Stimulated activated naive CD8-positive, alpha-beta T cell treated with anti-CD3 and anti-CD28 coated beads, Interleukin-15, Interleukin-2, amounts not matched to agents 100 ng/mL and 50 ng/mL, for 24 hours (primary cell): ENCODE measurements around the gene NFIB.

ENCODE experiments used
- H3K27ac Mint-ChIP-seq: one replicate; pipeline ENCODE4 v1.8.0; 2021; ENCODE audit warnings: mild to moderate bottlenecking, mixed read lengths
- H3K27me3 Mint-ChIP-seq: one replicate; pipeline ENCODE4 v1.8.0; 2021; ENCODE audit warnings: mixed read lengths
- H3K36me3 Mint-ChIP-seq: one replicate; pipeline ENCODE4 v1.8.0; 2021; ENCODE audit warnings: low read depth, mixed read lengths
- H3K4me1 Mint-ChIP-seq: one replicate; pipeline ENCODE4 v1.8.0; 2021; ENCODE audit warnings: low read depth, mixed read lengths
- H3K4me3 Mint-ChIP-seq: one replicate; pipeline ENCODE4 v1.8.0; 2021; ENCODE audit warnings: mild to moderate bottlenecking, mixed read lengths
- H3K9me3 Mint-ChIP-seq: one replicate; pipeline ENCODE4 v1.8.0; 2021; ENCODE audit warnings: mixed read lengths

Gene NFIB

GRCh38 chr9:14270358-14271092, 43.4 kb downstream of the NFIB start:
- Mint-ChIP-seq H3K27me3 (peaks cover 25% of the 10 kb centered on the region), H3K9me3 (peaks cover 2% of the 10 kb centered on the region), H3K36me3 (no peaks in the 10 kb centered on the region), H3K4me3 (no peak overlapping the region), H3K27ac (no peak overlapping the region), H3K4me1 (no peaks in the 10 kb centered on the region)

DNA sequence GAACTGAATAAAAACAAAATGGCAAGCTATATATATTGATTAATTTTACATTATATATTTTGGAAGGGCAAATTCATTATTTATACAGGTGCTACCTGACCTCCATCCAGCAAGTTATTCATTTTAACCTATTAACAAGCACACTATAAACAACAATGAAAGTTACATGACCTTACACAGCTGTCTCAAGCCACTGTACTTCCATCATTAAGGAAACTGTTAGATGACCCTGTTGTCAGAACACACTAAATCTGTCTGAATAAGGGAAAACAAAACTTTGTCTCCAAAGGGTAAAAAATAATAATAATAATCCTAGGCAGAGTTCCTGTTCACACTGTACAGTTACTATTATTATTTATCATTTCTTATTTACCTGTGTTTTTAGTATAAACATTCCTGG, 44.0 kb downstream of the NFIB start:
- Mint-ChIP-seq H3K27me3 (peaks cover 25% of the 10 kb centered on the region), H3K4me1 (no peaks in the 10 kb centered on the region), H3K4me3 (no peak overlapping the region), H3K36me3 (no peaks in the 10 kb centered on the region), H3K9me3 (peaks cover 3% of the 10 kb centered on the region), H3K27ac (no peak overlapping the region)

- H3K27me3 Mint-ChIP-seq, result peaks cover 6% of the 10 kb centered on the region
- no peak overlapping the region for H3K4me3 Mint-ChIP-seq
- H3K9me3 Mint-ChIP-seq, result peaks cover 3% of the 10 kb centered on the region
- no peak overlapping the region for H3K27ac Mint-ChIP-seq
- H3K4me1 Mint-ChIP-seq, result no peaks in the 10 kb centered on the region
- H3K36me3 Mint-ChIP-seq, result no peaks in the 10 kb centered on the region
These were observed 50.0 kb downstream of the NFIB start for GRCh38 chr9:14263707-14264483.

DNA sequence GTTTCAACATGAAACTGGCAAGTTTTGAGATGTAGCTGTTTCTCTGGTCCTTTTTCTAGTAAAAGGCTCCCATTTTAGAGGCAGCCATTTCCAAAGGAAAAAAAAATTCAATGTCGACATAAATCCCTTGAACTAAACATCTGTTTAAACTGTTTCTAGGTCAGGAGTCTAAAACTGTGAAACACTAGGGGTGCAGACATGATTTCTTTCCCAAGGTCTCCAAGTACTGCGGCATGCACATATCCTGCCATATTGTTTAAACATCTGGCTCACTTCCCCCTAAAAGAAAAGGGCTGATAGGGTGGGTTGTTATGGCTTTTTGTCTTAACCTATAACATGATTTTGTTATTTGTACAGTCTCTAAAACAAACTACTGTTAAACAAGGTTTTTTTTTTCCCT, 51.1 kb downstream of the NFIB start:
- H3K36me3 Mint-ChIP-seq, result no peaks in the 10 kb centered on the region
- no peaks in the 10 kb centered on the region for H3K4me1 Mint-ChIP-seq
- no peak overlapping the region for H3K4me3 Mint-ChIP-seq
- peaks cover 3% of the 10 kb centered on the region for H3K27me3 Mint-ChIP-seq
- no peak overlapping the region for H3K27ac Mint-ChIP-seq
- peaks cover 3% of the 10 kb centered on the region for H3K9me3 Mint-ChIP-seq

- Mint-ChIP-seq H3K27ac (no peak overlapping the region), H3K4me1 (no peaks in the 10 kb centered on the region), H3K36me3 (no peaks in the 10 kb centered on the region), H3K27me3 (peaks cover 3% of the 10 kb centered on the region), H3K9me3 (peaks cover 3% of the 10 kb centered on the region), H3K4me3 (no peak overlapping the region)
These were observed 52.3 kb downstream of the NFIB start for GRCh38 chr9:14261616-14262015.

DNA sequence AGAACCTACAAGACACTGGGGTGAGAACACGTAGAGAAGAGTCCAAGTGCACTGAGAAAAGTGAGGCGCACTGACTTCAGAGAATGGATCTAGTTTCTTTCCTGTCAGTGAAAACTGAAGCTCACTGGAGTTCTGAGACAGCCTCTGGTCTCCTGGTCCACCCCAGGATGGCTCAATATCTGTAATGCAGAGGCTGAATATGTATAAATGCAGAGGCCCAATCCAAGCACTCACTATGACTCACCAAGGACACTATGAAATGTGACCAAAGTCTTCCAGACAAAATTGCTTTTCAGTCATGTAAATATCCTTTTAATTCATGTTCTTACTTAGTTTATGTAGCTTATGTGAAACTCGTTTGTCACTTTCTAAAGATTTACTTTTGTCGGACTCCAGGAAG, 53.8 kb downstream of the NFIB start:
- Mint-ChIP-seq H3K4me3 (no peak overlapping the region), H3K36me3 (no peaks in the 10 kb centered on the region), H3K27me3 (no peaks in the 10 kb centered on the region), H3K9me3 (no peaks in the 10 kb centered on the region), H3K27ac (no peak overlapping the region), H3K4me1 (no peaks in the 10 kb centered on the region)

DNA sequence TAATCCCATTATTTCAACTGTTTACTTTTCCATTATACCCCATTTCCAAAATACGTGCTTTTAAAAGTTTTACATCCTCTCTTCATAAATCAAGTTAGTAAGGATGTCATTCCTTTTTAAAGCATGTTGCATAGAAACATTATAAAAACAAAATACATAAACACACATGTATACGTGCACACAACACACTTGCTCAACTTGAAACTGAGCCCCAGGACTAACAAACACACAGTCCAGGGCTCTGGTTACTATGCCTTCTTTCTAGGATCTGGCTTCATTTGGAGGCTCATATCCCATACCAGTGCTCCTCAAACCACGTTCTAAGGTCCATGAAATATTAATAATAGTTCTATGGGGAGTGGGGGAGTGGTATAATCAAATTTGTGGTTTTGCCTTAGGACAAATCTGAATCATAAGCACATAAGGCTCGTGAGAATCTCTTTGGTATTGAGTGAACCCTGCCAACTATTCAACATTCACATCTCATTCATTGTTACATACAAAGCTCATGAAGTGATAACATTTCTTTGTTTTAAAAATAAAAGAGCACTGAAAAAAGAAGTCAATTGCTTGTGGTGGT, 55.2 kb downstream of the NFIB start:
- Mint-ChIP-seq H3K27me3 (peaks cover 3% of the 10 kb centered on the region), H3K27ac (no peak overlapping the region)

DNA sequence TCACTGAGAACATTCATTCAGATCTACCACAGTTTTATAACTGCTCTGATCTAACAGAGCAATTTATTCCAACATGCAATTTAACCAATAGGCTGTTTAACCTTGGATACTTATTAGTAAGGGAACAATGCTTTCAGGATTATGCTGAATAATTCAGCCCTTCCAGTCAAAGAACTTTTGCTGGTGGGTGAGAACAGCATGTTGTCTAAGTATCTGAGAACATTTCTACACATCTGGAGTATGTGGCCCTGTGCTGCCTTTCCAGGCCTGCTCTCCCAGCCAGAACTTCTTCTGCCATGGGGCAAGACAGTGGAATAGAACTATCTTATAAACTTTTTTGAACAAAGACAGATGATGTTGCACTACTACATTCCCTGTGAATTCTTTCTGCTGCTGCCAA, 55.8 kb downstream of the NFIB start:
- Mint-ChIP-seq H3K27ac (no peak overlapping the region), H3K9me3 (no peaks in the 10 kb centered on the region), H3K4me3 (no peak overlapping the region), H3K4me1 (no peaks in the 10 kb centered on the region), H3K27me3 (peaks cover 3% of the 10 kb centered on the region), H3K36me3 (no peaks in the 10 kb centered on the region)

More for the DNA sequence above, 55.2 kb downstream of the NFIB start:
- Mint-ChIP-seq H3K36me3 (no peaks in the 10 kb centered on the region), H3K4me3 (no peak overlapping the region), H3K9me3 (no peaks in the 10 kb centered on the region), H3K4me1 (no peaks in the 10 kb centered on the region)

DNA sequence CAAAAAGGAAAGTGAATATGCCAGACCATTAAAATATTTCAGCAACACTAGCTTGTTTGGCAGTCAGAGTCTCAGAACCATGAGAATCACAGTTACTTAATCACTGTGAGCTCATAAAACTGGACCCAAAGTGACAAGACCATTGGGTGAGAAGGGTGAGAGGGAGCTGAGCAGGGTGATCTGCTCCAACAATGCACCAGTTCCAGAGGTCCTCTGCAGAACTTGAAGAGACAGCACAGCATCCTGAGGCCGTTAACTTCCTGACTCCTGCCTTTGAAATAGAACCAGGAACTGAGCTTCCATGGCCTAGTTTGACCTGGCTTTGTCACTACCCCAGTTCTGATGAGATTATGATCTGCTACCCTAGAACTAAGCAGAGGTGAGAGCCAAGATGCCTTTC, 57.4 kb downstream of the NFIB start:
- Mint-ChIP-seq H3K4me1 (no peaks in the 10 kb centered on the region), H3K27ac (no peak overlapping the region), H3K36me3 (no peaks in the 10 kb centered on the region), H3K9me3 (no peaks in the 10 kb centered on the region), H3K4me3 (no peak overlapping the region), H3K27me3 (peaks cover 3% of the 10 kb centered on the region)

GRCh38 chr9:14251154-14252071, 62.5 kb downstream of the NFIB start:
- Mint-ChIP-seq H3K4me3 (no peak overlapping the region), H3K9me3 (no peaks in the 10 kb centered on the region), H3K36me3 (no peaks in the 10 kb centered on the region), H3K27me3 (peaks cover 8% of the 10 kb centered on the region), H3K4me1 (no peaks in the 10 kb centered on the region), H3K27ac (no peak overlapping the region)

DNA sequence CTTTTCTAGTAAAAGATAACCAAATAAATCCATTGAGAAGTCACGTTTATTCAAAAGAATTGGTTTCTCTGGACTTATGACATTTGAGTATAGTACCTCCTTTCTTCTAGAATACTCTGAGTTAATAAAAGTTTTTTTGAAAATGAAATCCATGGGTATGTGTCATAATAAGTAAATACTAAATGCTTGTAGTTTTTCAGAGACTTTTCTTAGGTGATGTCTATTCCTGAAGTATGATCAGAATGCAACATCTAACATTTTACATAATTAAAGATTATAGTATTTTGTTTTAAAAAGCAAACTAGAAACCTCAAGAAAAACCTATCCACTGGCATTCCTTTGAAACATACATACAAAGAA, 63.2 kb downstream of the NFIB start:
- H3K4me1 Mint-ChIP-seq, result no peaks in the 10 kb centered on the region
- peaks cover 8% of the 10 kb centered on the region for H3K27me3 Mint-ChIP-seq
- no peaks in the 10 kb centered on the region for H3K36me3 Mint-ChIP-seq
- no peak overlapping the region for H3K4me3 Mint-ChIP-seq
- H3K27ac Mint-ChIP-seq, result no peak overlapping the region
- H3K9me3 Mint-ChIP-seq, result no peaks in the 10 kb centered on the region

DNA sequence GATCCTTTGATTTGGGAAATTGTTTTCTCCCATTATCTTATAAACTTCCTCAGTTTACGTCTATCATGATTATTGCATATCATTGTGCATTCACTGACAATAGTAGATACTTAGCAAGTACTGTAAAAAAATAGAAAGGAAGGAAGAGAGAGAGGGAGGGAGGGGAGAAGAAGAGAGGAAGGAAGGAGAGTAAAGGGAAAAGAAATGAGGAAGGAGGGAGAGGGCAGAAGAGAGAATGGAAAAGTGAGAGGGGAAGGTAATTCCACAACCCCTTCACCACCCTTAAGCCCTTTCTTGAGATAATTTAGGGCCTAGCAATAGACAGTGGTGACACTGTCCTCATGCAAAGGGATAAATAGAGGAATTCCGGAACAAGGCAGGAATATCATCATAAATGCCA, 64.4 kb downstream of the NFIB start:
- Mint-ChIP-seq H3K9me3 (no peaks in the 10 kb centered on the region), H3K36me3 (no peaks in the 10 kb centered on the region), H3K4me1 (no peaks in the 10 kb centered on the region), H3K4me3 (no peak overlapping the region), H3K27me3 (peaks cover 8% of the 10 kb centered on the region), H3K27ac (no peak overlapping the region)

- Mint-ChIP-seq H3K27ac (no peak overlapping the region), H3K9me3 (no peaks in the 10 kb centered on the region), H3K4me3 (no peak overlapping the region), H3K4me1 (no peaks in the 10 kb centered on the region), H3K36me3 (no peaks in the 10 kb centered on the region), H3K27me3 (peaks cover 5% of the 10 kb centered on the region)
These were observed 65.8 kb downstream of the NFIB start for GRCh38 chr9:14248149-14248548.

GRCh38 chr9:14247577-14247976, 66.4 kb downstream of the NFIB start:
- Mint-ChIP-seq H3K27ac (no peak overlapping the region), H3K36me3 (no peaks in the 10 kb centered on the region), H3K27me3 (peaks cover 5% of the 10 kb centered on the region), H3K4me1 (no peaks in the 10 kb centered on the region), H3K9me3 (no peaks in the 10 kb centered on the region), H3K4me3 (no peak overlapping the region)

DNA sequence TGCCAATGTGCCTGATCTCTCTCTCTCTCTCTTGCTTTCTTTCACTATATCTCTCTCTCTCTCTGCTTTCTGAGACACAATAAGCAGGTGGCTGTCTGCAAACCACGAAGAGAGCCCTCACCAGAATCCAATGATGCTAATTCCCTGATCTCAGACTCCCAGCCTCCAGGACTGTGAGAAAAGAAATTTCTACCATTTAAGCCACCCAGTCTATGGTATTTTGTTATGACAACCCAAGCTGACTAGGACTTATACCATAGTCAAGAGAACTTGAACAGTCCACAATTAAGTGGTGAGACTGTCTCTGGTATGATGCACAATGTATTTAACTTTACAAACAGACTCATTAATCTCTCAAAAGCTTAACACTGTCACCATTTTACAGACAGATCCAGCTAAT, 67.0 kb downstream of the NFIB start:
- Mint-ChIP-seq H3K36me3 (no peaks in the 10 kb centered on the region), H3K27me3 (peaks cover 5% of the 10 kb centered on the region), H3K4me1 (no peaks in the 10 kb centered on the region), H3K4me3 (no peak overlapping the region), H3K27ac (no peak overlapping the region), H3K9me3 (no peaks in the 10 kb centered on the region)
